Gastroesophageal sphincter (tissue), 4 donors: Measurements from ENCODE around the gene SDF2. TPM values are rescaled to one million over a fixed set of nuclear protein-coding genes. Genes with fewer than 3 reads are reported as not detected.

ENCODE experiments used
- ATAC-seq: fragments of 150-250 bp; one replicate; pipeline ENCODE4 v1.9.1; 2016; ENCODE audit warnings: mild to moderate bottlenecking, moderate library complexity
- H3K27ac ChIP-seq, 4 donors: fragments of 200-600 bp; sonication (generic) in 3 of 4; 1 replicate in 3 of 4; 2 replicates in 1 of 4; pipeline ENCODE4 v1.5.1; 2016 to 2019
- H3K27me3 ChIP-seq: fragments of 200-600 bp; sonication (generic); one replicate; pipeline ENCODE4 v1.5.1; 2019
- H3K36me3 ChIP-seq, 2 donors: fragments of 200-600 bp; sonication (generic); one replicate each; pipeline ENCODE4 v1.5.1; 2019; ENCODE audit warnings: control low read depth in 1 of 2
- H3K4me1 ChIP-seq, 3 donors: fragments of 200-600 bp; sonication (generic); 1 replicate in 2 of 3; 2 replicates in 1 of 3; pipeline ENCODE4 v1.5.1; 2016 to 2019; ENCODE audit warnings: control low read depth in 2 of 3
- H3K4me3 ChIP-seq, 2 donors: fragments of 200-600 bp; sonication (generic); one replicate each; pipeline ENCODE4 v1.5.1; 2019; ENCODE audit warnings: mild to moderate bottlenecking in 1 of 2, moderate library complexity in 1 of 2
- H3K9me3 ChIP-seq, 3 donors: fragments of 200-600 bp; sonication (generic); one replicate each; pipeline ENCODE4 v1.5.1; 2017 to 2019; ENCODE audit warnings: control low read depth in 2 of 3
- CTCF ChIP-seq, 4 experiments: fragments of 200-600 bp in 2 of 4; fragments of 450-650 bp in 2 of 4; sonication (generic) in 1 of 4; IDR thresholded peaks; one replicate each; pipeline ENCODE4 v1.5.1; 2017 to 2019; ENCODE audit warnings: antibody characterized with exemption in 4 of 4, mild to moderate bottlenecking in 2 of 4, moderate library complexity in 2 of 4
- EP300 ChIP-seq: sonication (generic); formaldehyde crosslinking; IDR thresholded peaks from one replicate; pipeline ENCODE4 v1.6.1; 2017; ENCODE audit warnings: antibody characterized with exemption, mild to moderate bottlenecking
- POLR2A ChIP-seq, 2 donors: fragments of 450-650 bp; IDR thresholded peaks; one replicate each; pipeline ENCODE4 v1.6.1; 2017; ENCODE audit warnings: antibody characterized with exemption in 2 of 2, mild to moderate bottlenecking in 2 of 2, moderate library complexity in 1 of 2
- POLR2AphosphoS5 ChIP-seq: sonication (generic); formaldehyde crosslinking; IDR thresholded peaks from one replicate; pipeline ENCODE4 v1.6.1; 2017; ENCODE audit warnings: antibody characterized with exemption
- WGBS, 2 donors: methylation state at CpG; one replicate each; pipeline ENCODE4 v1.1.5; 2018; ENCODE audit warnings: low coverage in 1 of 2; 5-methylcytosine and 5-hydroxymethylcytosine counted together
- total RNA-seq, 4 donors: library from RNA; depleted of rRNA; stranded (reverse); fragments of >200 nt; gene quantifications; one replicate each; pipeline ENCODE4 v1.1.0, GENCODE V29; 2016

SDF2 gene
- 10 to 100 TPM; 29.5 to 43.2 (median 36.1) TPM for total RNA-seq

- ATAC-seq, result peak; percentile 95
- Histone ChIP-seq H3K9me3 (no peaks in the 10 kb centered on the region), H3K36me3 (peaks cover 0 to 51% of the 10 kb centered on the region in 2 donors), H3K27ac (peak within 1 kb of the TSS; percentile 83 to 99 (median 97)), H3K27me3 (no peaks in the 10 kb centered on the region), H3K4me3 (peak within 1 kb of the TSS; percentile 78 to 80), H3K4me1 (peaks cover 6 to 64% (median 23%) of the 10 kb centered on the region in 3 donors)
- TF ChIP-seq POLR2AphosphoS5 (peak; percentile 96), POLR2A (IDR thresholded peaks at IDR 0.05) (peak; percentile 82 to 88), CTCF (IDR thresholded peaks at IDR 0.05) (no peak), EP300 (no peak)
- whole genome bisulfite sequencing, 2 donors, result 0% methylated on average over 5 to 18 of the region's 66 CpGs
Measured at GRCh38 chr17:28661635-28662526, at the start of gene SDF2, which contains the start of gene SUPT6H. TSS of gene SDF2 (minus strand) at chr17:28661906. CDS start at chr17:28661876, 30 bp downstream. TSS of gene SUPT6H (plus strand) at chr17:28662205. CDS start at chr17:28673402, 11,197 bp downstream.

GRCh38 chr17:28710861-28711722, 49.4 kb upstream of the SDF2 start:
- Histone ChIP-seq H3K4me1 (peaks cover 0 to 38% (median 5%) of the 10 kb centered on the region in 3 donors), H3K36me3 (peaks cover 0 to 33% of the 10 kb centered on the region in 2 donors), H3K4me3 (peak overlapping the region; percentile 40 to 74), H3K9me3 (no peaks in the 10 kb centered on the region), H3K27ac (peak overlapping the region; percentile 61 to 97 (median 97)), H3K27me3 (no peaks in the 10 kb centered on the region)
- WGBS, 2 donors, result 1 to 2% methylated on average over 12 to 20 of the region's 74 CpGs
- TF ChIP-seq EP300 (no peak), POLR2A (IDR thresholded peaks at IDR 0.05) (peak; percentile 63 to 78), CTCF (IDR thresholded peaks at IDR 0.05) (no peak), POLR2AphosphoS5 (peak; percentile 76)
- ATAC-seq, result peak; percentile 96

GRCh38 chr17:28707339-28707720, 45.6 kb upstream of the SDF2 start:
- TF ChIP-seq CTCF (IDR thresholded peaks at IDR 0.05), result no peak
- no peak for TF ChIP-seq POLR2A (IDR thresholded peaks at IDR 0.05)

GRCh38 chr17:28706471-28707338, 45.0 kb upstream of the SDF2 start:
- peaks cover 0 to 40% of the 10 kb centered on the region in 2 donors for H3K36me3 ChIP-seq
- peaks cover 0 to 22% (median 0%) of the 10 kb centered on the region in 3 donors for H3K4me1 ChIP-seq
- ATAC-seq, result no peak
- no peak overlapping the region for H3K4me3 ChIP-seq
- H3K9me3 ChIP-seq, result no peaks in the 10 kb centered on the region
- no peaks in the 10 kb centered on the region for H3K27me3 ChIP-seq
- TF ChIP-seq EP300 (no peak), CTCF (IDR thresholded peaks at IDR 0.05) (no peak), POLR2AphosphoS5 (no peak), POLR2A (IDR thresholded peaks at IDR 0.05) (no peak)
- 57% methylated on average over 3 of the region's 7 CpGs; no CpG with 5 or more reads in 1 of the 2 donors for WGBS, 2 donors
- no peak overlapping the region for H3K27ac ChIP-seq

More at GRCh38 chr17:28707339-28707720, 45.6 kb upstream of the SDF2 start:
- WGBS, 2 donors, result 91 to 92% methylated on average over 1 to 2 of the region's 2 CpGs
- peaks cover 0 to 28% (median 3%) of the 10 kb centered on the region in 3 donors for H3K4me1 ChIP-seq
- H3K36me3 ChIP-seq, result peaks cover 0 to 34% of the 10 kb centered on the region in 2 donors
- no peak for ATAC-seq
- H3K4me3 ChIP-seq, result no peak overlapping the region
- H3K27ac ChIP-seq, result no peak overlapping the region
- H3K27me3 ChIP-seq, result no peaks in the 10 kb centered on the region
- no peaks in the 10 kb centered on the region for H3K9me3 ChIP-seq
